NCI-H1105 treated with DMSO at 0.1 percent for 48 hours (cell line): Measurements from ENCODE around the gene BCKDK.
"Not testable (repeated sequence)": the region's sequence is repeated elsewhere in the genome, so short reads cannot be mapped to it uniquely, and the experiment has no call there.

ENCODE experiments used
- DNase-seq: peaks from one replicate; lab custom pipeline; 2025; lab: John Stamatoyannopoulos, UW

BCKDK gene

GRCh38 chr16:31142109-31143010 is 34.2 kb downstream of the BCKDK start:
- peak; percentile 96 for DNase-seq

GRCh38 chr16:31143011-31143693 is 35.0 kb downstream of the BCKDK start:
- no peak for DNase-seq

DNA sequence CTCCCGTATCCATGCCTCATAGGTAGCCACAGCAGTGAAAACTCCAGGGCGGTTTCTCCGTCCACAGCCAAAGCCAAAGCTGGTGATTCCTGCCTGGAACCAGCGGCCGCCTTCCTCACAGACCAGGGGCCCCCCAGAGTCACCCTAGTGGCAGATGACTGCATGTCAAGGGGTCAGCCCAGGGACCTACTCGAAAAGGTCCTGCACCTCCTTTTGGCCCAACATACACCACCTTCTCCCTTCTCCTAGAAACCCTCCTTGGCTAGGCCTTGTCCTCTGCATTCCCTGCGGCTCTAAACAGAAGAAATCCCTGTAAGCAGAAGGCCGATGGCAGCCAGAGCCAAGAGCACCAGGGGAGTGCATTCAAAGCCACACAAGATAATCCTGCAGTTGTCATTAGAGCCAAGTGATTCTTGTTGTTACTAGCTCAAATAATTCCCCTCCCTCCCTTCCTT is 35.5 kb downstream of the BCKDK start:
- DNase-seq: no peak

DNA sequence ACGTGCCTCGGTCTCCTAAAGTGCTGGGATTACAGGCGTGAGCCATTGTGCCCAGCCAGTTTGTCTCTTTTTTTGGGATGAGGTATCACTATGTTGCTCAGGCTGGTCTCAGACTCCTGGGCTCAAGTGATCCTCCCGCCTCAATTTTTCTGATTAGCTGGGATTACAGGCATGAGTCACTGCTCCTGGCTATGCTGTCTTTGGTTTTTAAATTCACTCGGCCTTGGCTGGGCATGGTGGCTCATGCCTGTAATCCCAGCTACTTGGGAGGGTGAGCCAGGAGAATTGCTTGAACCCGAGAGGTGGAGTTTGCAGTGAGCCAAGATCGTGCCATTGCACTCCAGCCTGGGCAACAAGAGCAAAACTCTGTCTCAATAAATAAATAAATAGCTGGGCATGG is 36.2 kb downstream of the BCKDK start:
- not testable (repeated sequence) for DNase-seq

GRCh38 chr16:31145398-31145990 is 37.3 kb downstream of the BCKDK start:
- no peak for DNase-seq

DNA sequence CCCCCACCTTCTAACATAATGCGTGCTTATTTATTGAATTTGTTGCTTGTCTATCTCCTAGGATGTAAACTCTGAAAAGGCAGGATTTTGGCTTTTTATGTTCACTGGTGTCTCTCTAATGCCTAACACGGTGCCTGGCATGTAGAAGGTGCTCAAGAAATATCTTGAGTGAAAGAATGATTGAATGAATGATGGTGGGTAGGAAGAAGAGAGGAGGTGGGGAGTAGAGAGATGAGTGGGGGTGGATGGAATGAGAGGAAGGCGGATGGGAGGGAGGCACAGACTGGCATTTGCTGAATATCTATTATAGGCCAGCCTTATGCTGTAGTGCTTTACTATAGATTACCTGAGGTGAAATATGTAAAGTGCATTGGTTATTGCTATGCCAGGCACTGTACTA is 39.4 kb downstream of the BCKDK start:
- DNase-seq: no peak

DNA sequence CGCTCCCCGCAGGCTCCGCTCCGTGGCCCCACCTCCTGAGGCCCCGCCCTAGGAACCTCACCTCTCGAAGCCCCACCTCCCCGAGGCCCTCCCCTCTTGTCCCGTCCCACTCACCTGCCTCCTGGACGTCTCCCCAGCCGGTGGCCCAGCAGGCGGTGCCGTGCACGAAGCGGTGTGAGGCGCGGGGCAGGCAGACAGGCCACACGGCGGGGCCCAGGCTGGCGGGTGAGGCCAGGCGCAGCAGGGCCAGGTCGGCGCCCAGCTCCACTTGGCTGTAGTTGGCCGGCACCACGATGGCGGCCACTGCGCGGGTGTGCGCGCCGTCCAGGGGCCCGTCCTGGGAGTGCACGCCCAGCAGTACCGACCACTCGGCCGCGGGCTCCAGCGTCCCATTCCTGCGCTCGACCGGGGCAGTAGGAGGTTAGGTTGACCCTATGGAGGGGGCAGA is 40.1 kb downstream of the BCKDK start:
- DNase-seq: no peak

DNA sequence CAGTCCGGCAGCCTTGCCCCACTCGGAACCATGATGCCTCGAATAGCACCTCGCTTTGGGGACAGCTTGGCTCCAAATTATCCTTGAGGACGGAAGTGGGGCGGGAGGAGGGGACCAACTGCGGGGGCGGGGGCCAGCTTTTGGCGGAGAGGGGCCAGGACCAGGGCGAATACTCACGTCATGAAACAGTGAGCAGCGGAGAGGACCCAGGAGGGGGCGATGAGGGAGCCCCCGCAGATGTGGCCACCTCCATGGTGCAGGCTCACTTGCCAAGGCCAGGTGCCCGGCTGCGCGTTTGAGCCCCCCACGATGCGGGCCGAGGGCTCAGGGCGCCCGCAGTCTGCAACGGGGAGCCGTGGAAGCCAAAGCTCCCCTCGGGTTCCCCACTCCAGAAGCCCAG is 40.7 kb downstream of the BCKDK start:
- no peak for DNase-seq

DNA sequence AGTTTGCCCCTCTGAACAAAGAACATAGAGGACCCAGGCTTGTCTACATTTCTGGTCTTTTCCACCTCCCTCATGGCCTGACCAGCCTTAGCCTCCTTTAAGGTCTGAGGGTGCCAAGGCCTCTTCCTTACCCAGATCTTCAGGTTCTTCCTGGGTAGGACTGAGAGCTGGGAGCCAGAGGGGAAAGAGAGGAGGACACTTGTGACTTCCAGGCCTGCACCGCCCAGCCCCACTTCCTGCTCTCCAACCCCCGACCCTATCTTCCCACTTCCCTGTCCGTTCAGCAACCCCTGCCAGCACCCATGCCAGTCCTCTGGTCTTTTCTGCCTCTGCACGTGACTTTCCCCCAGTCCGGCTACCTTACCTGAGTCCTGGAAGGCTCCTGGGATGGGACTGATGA is 41.1 kb downstream of the BCKDK start:
- no peak for DNase-seq

DNA sequence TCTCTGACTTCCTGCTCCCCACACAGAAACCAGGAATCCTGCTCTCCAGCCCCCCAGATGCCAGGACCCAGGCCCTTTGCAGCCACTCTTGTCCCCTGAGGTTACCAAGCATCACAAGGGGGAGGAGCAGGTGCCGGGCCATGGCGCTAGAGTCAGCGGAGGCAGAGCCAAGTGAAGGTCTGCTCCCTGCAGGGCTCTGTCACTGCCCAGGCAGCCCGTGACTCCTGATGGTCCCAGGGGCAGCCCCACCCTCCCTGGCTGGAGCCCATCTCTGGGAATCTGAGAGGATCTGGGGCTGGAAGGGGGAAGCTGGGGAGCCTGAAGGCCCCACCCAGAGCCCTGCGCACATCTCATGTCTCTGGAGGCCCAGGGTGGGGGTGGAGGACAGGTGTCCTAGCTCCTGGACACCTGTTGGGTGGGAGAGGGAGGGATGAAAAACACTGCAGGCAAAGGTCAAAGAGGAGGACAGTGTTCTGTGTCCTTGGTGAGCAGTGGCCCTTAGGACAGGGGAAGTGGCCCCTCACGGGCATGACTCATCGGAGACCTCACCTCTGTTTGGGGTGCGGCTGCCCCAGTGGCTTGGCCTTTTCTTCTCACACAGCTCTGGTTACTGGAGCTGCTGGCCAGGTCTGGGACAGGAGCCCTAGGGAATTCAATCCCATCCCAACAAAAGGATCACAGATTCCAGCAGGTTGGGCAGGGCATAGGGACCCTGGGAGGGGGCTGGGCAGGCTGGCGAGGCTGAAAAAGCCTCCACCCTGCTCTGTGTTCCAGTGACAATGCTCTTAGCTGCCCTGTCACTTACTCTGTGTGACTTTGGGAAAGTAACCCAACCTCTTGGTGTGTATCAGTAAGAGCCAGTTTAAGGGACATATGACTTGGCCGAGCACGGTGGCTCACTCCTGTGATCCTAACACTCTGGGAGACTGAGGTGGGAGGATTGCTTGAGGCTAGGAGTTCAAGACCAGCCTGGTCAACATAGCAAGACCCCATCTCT is 42.0 kb downstream of the BCKDK start, which contains the start of gene PRSS36:
Gene PRSS36, minus strand, starts transcription at position 173 of the 997 bp plus-strand sequence. Its CDS starts 31 bp downstream, at position 142.
- DNase-seq: no peak

DNA sequence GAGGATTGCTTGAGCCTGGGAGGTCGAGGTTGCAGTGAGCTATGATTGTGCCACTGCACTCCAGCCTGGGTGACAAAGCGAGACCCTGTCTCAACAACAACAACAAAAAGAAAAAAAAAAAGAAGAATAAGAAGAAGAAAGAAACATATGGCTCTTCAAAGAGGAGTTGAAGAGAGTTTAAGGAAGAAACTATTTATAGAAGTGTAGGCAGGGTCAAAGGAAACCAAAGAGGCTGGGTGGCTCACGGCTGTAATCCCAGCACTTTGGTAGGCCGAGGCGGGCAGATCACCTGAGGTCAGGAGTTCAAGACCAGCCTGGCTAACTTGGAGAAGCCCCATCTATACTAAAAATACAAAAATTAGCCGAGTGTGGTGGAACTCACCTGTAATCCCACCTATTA is 42.8 kb downstream of the BCKDK start:
- DNase-seq: not testable (repeated sequence)

DNA sequence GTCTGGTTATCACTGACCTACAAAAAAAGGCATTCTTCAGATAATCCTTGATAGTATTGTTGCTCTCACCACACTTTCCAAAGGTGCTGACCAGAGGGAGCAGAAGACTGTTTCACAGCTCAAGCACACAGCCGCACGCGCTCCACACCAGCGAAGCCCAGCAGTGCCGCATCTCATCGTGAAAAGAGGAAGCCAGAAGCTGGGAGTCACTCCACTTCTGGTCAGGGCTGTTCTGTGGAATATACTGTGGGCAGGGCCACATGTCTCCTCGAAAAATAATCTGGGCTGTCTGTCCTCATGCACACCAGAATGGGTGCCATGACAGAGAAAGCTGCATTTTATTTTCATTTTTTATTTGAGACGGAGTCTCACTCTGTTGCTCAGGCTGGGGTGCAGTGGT is 49.0 kb downstream of the BCKDK start:
- no peak for DNase-seq
